Adrenal gland (tissue), 12 donors: ENCODE measurements around the gene PRKAR1B. TPM values are rescaled to one million over a fixed set of nuclear protein-coding genes. Genes with fewer than 3 reads are reported as not detected.
A peak's percentile ranks its signal among the peaks of the same experiment; 100 is the strongest.

Source experiments
- DNase-seq, 7 donors: peaks; one replicate each; pipeline ENCODE4 v3.0.0-alpha.2; 2019 to 2020
- H3K27ac ChIP-seq, 5 donors: fragments of 200-600 bp; sonication (generic) in 4 of 5; 1 replicate in 3 of 5; 2 replicates in 2 of 5; pipeline versions ENCODE4 v1.5.1 to v1.8.0; 2016 to 2020; ENCODE audit warnings: mild to moderate bottlenecking in 1 of 5
- H3K27me3 ChIP-seq: fragments of 200-600 bp; 2 replicates; pipeline ENCODE4 v1.8.0; 2021
- H3K36me3 ChIP-seq, 2 donors: fragments of 200-600 bp; replicated peaks in 1 of 2; 1 replicate in 1 of 2; 2 replicates in 1 of 2; pipeline versions ENCODE4 v1.5.1 to v1.8.0; 2018 to 2022
- H3K4me1 ChIP-seq, 2 donors: fragments of 200-600 bp; replicated peaks in 1 of 2; 1 replicate in 1 of 2; 2 replicates in 1 of 2; pipeline versions ENCODE4 v1.5.1 to v1.8.0; 2018 to 2021
- H3K4me3 ChIP-seq, 4 donors: fragments of 200-600 bp; sonication (generic) in 3 of 4; one replicate each; pipeline ENCODE4 v1.5.1; 2016 to 2018
- H3K9me3 ChIP-seq, 3 donors: fragments of 200-600 bp; sonication (generic) in 1 of 3; replicated peaks in 1 of 3; 1 replicate in 2 of 3; 2 replicates in 1 of 3; pipeline versions ENCODE4 v1.5.1 to v1.8.0; 2016 to 2021
- CTCF ChIP-seq, 6 experiments: fragments of 450-650 bp in 4 of 6; fragments of 200-600 bp in 2 of 6; sonication (generic) in 1 of 6; IDR thresholded peaks; 1 replicate in 5 of 6; 2 replicates in 1 of 6; pipeline versions ENCODE4 v1.5.1 to v1.8.0; 2016 to 2021; ENCODE audit warnings: antibody characterized with exemption in 6 of 6, mild to moderate bottlenecking in 2 of 6, moderate library complexity in 1 of 6
- POLR2A ChIP-seq, 2 donors: fragments of 450-650 bp; IDR thresholded peaks; one replicate each; pipeline ENCODE4 v1.6.1; 2017; ENCODE audit warnings: antibody characterized with exemption in 2 of 2, mild to moderate bottlenecking in 2 of 2, moderate library complexity in 1 of 2
- WGBS, 4 donors: extraction: QIAGEN DNeasy Blood & Tissue Kit in 2 of 4; methylation state at CpG; one replicate each; pipeline versions ENCODE4 v1.1.5 to v1.1.7; 2013 to 2017; 5-methylcytosine and 5-hydroxymethylcytosine counted together
- intact Hi-C, 2 donors: fragments of 100-400 bp; cut with DNase I; formaldehyde crosslinking; loops; one replicate each; pipeline versions ENCODE4 v1.14.1 to v1.15.0; 2022 to 2023
- polyA plus RNA-seq, 3 donors: library from polyadenylated mRNA; stranded (reverse); fragments of 200-250 nt in 2 of 3; fragments of 350-450 nt in 1 of 3; fragmentation: Illumina TruSeq in 1 of 3; extraction: RNeasy Lipid Tissue Mini Kit (QIAGEN cat#74804) in 1 of 3; gene quantifications; one replicate each; pipeline ENCODE4 v1.2.3, GENCODE V29; 2013 to 2014
- total RNA-seq, 9 donors: library from RNA; depleted of rRNA in 4 of 9; stranded (reverse); fragments of >200 nt in 4 of 9; fragments of 120-200 nt in 1 of 9; fragmentation: NEBNext Ultra II Directional in 1 of 9; extraction: Animal tissue kit (Norgen Biotek cat#: 25700) in 1 of 9; gene quantifications; one replicate each; pipeline versions ENCODE4 v1.1.0 to v1.2.4, GENCODE V29; 2013 to 2023
- donor health status: healthy with polysubstance abuse.
- donor health status: Bipolar disorder and iron deficiency.
- donor health status: DM: yes; HTN: yes; CAD: no.
- donor health status: DM: no; HTN: no; CAD: no.
- donor health status: DM: no; HTN: no; CAD: no.
- donor health status: DM: yes; HTN: yes; CAD: no.

Gene PRKAR1B
- total and polyA plus RNA-seq, 12 donors = 5.2 to 21.5 (median 11.7) TPM

GRCh38 chr7:526460-527034 is 200.5 kb downstream of the PRKAR1B start:
- WGBS, 4 donors = 78 to 86% (median 83%) methylated on average over 7 to 22 of the region's 22 CpGs
- Histone ChIP-seq H3K27ac (no peak overlapping the region), H3K27me3 (peaks cover 15% of the 10 kb centered on the region), H3K36me3 (no peaks in the 10 kb centered on the region), H3K4me3 (no peak overlapping the region), H3K4me1 (peaks cover 11 to 12% of the 10 kb centered on the region in 2 donors), H3K9me3 (no peaks in the 10 kb centered on the region)
- no peak for DNase-seq
- TF ChIP-seq POLR2A (IDR thresholded peaks at IDR 0.05) (no peak), CTCF (IDR thresholded peaks at IDR 0.05) (no peak)
- intact Hi-C loops = loop anchor here in 1 of 2 donors (10.0 kb wide), 1 partner anchor 62 kb away; no protein-coding TSS in a partner anchor

GRCh38 chr7:525740-526139 is 201.3 kb downstream of the PRKAR1B start:
- no peaks in the 10 kb centered on the region for H3K9me3 ChIP-seq
- intact Hi-C loops = loop anchor here in 1 of 2 donors (10.0 kb wide), 1 partner anchor 61 kb away; no protein-coding TSS in a partner anchor
- DNase-seq = no peak
- H3K36me3 ChIP-seq = no peaks in the 10 kb centered on the region
- H3K27me3 ChIP-seq = peaks cover 23% of the 10 kb centered on the region
- no peak for TF ChIP-seq CTCF (IDR thresholded peaks at IDR 0.05)
- H3K27ac ChIP-seq = no peak overlapping the region
- 82 to 88% (median 86%) methylated on average over 7 to 12 of the region's 12 CpGs for WGBS, 4 donors
- H3K4me1 ChIP-seq = peaks cover 15 to 19% of the 10 kb centered on the region in 2 donors
- H3K4me3 ChIP-seq = no peak overlapping the region

GRCh38 chr7:524800-525199 is 202.3 kb downstream of the PRKAR1B start:
- 92 to 98% (median 94%) methylated on average over 8 to 9 of the region's 9 CpGs for WGBS, 4 donors
- no peak overlapping the region for H3K4me3 ChIP-seq
- H3K9me3 ChIP-seq = no peaks in the 10 kb centered on the region
- peaks cover 26% of the 10 kb centered on the region for H3K27me3 ChIP-seq
- H3K4me1 ChIP-seq = peaks cover 20 to 28% of the 10 kb centered on the region in 2 donors
- TF ChIP-seq POLR2A (IDR thresholded peaks at IDR 0.05) (no peak), CTCF (IDR thresholded peaks at IDR 0.05) (no peak)
- intact Hi-C loops = loop anchor here in 1 of 2 donors (10.0 kb wide), 1 partner anchor 60 kb away; no protein-coding TSS in a partner anchor
- DNase-seq = no peak
- no peaks in the 10 kb centered on the region for H3K36me3 ChIP-seq
- no peak overlapping the region for H3K27ac ChIP-seq

GRCh38 chr7:523347-524336 is 203.4 kb downstream of the PRKAR1B start:
- peaks cover 22 to 28% of the 10 kb centered on the region in 2 donors for H3K4me1 ChIP-seq
- peak overlapping the region in 1 of 5 donors; percentile 42 for H3K27ac ChIP-seq
- H3K9me3 ChIP-seq = no peaks in the 10 kb centered on the region
- no peak for DNase-seq
- intact Hi-C loops = loop anchor here in 1 of 2 donors (10.0 kb wide), 1 partner anchor 59 kb away; no protein-coding TSS in a partner anchor
- TF ChIP-seq CTCF (IDR thresholded peaks at IDR 0.05) (no peak), POLR2A (IDR thresholded peaks at IDR 0.05) (no peak)
- no peak overlapping the region for H3K4me3 ChIP-seq
- 71 to 77% (median 74%) methylated on average over 20 to 28 of the region's 28 CpGs for WGBS, 4 donors
- peaks cover 26% of the 10 kb centered on the region for H3K27me3 ChIP-seq
- H3K36me3 ChIP-seq = no peaks in the 10 kb centered on the region
